ENCODE data around the gene GFY.
"Not testable (repeated sequence)": the region's sequence is repeated elsewhere in the genome, so short reads cannot be mapped to it uniquely, and the experiment has no call there.

The GFY gene

GRCh38 chr19:49447485-49448431 lies 22.6 kb downstream of the GFY start:
- no peak for DNase-seq

- no peak for DNase-seq
Observed at GRCh38 chr19:49448432-49448786, 23.2 kb downstream of the GFY start.

GRCh38 chr19:49450405-49450804 lies 25.2 kb downstream of the GFY start:
- DNase-seq: no peak

GRCh38 chr19:49451430-49452181 lies 26.4 kb downstream of the GFY start, which contains the start of gene PIH1D1:
Gene PIH1D1 (minus strand): TSS chr19:49451814. CDS start chr19:49451574, 240 bp downstream.
- peak; percentile 98 for DNase-seq

GRCh38 chr19:49453013-49453756 lies 28.0 kb downstream of the GFY start, which contains the start of gene ALDH16A1:
Gene ALDH16A1 (plus strand): TSS chr19:49453225. CDS start chr19:49453332, 107 bp downstream.
- peak; percentile 95 for DNase-seq

- DNase-seq: no peak
Observed at GRCh38 chr19:49453757-49454240, 28.6 kb downstream of the GFY start.

GRCh38 chr19:49455773-49456172 lies 30.6 kb downstream of the GFY start:
- no peak for DNase-seq

- DNase-seq: no peak
Observed at GRCh38 chr19:49456326-49456725, 31.1 kb downstream of the GFY start.

GRCh38 chr19:49458567-49458903 lies 33.3 kb downstream of the GFY start:
- no peak for DNase-seq

GRCh38 chr19:49459388-49459787 lies 34.2 kb downstream of the GFY start:
- DNase-seq: no peak

GRCh38 chr19:49461130-49461529 lies 35.9 kb downstream of the GFY start:
- DNase-seq: not testable (repeated sequence)

GRCh38 chr19:49461656-49462055 lies 36.5 kb downstream of the GFY start:
- no peak for DNase-seq

GRCh38 chr19:49462492-49462891 lies 37.3 kb downstream of the GFY start:
- no peak for DNase-seq

GRCh38 chr19:49463960-49464740 lies 39.0 kb downstream of the GFY start:
- DNase-seq: no peak

GRCh38 chr19:49465371-49465770 lies 40.2 kb downstream of the GFY start:
- DNase-seq: no peak

GRCh38 chr19:49468199-49468598 lies 43.0 kb downstream of the GFY start:
- DNase-seq: no peak

- no peak for DNase-seq
Observed at GRCh38 chr19:49468746-49469447, 43.7 kb downstream of the GFY start.

- no peak for DNase-seq
Observed at GRCh38 chr19:49469828-49470614, 44.8 kb downstream of the GFY start.

GRCh38 chr19:49470615-49470978 lies 45.4 kb downstream of the GFY start:
- DNase-seq: no peak

- DNase-seq: no peak
Observed at GRCh38 chr19:49472936-49473335, 47.7 kb downstream of the GFY start.

GRCh38 chr19:49473501-49473867 lies 48.3 kb downstream of the GFY start:
- DNase-seq: not testable (repeated sequence)
